Stomach (tissue), 4 donors: ENCODE results near the gene IP6K3.

Experiments
- CTCF ChIP-seq, 7 experiments: fragments of 450-650 bp in 4 of 7; fragments of 200-600 bp in 3 of 7; sonication (generic) in 3 of 7; IDR thresholded peaks; one replicate each; pipeline ENCODE4 v1.5.1; 2016 to 2019; ENCODE audit warnings: antibody characterized with exemption in 7 of 7, control low read depth in 2 of 7, mild to moderate bottlenecking in 1 of 7
- POLR2A ChIP-seq, 4 donors: fragments of 450-650 bp; IDR thresholded peaks; one replicate each; pipeline ENCODE4 v1.6.1; 2016; ENCODE audit warnings: antibody characterized with exemption in 4 of 4, control low read depth in 2 of 4, mild to moderate bottlenecking in 1 of 4, moderate library complexity in 1 of 4
- POLR2AphosphoS5 ChIP-seq, 3 donors: sonication (generic); formaldehyde crosslinking; IDR thresholded peaks; one replicate each; pipeline ENCODE4 v1.6.1; 2016; ENCODE audit warnings: antibody characterized with exemption in 3 of 3

GRCh38 chr6:33791620-33792019, 44.9 kb upstream of the IP6K3 start:
- TF ChIP-seq CTCF (IDR thresholded peaks at IDR 0.05) (no peak), POLR2AphosphoS5 (IDR thresholded peaks at IDR 0.05) (no peak), POLR2A (IDR thresholded peaks at IDR 0.05) (no peak)
